Cardiac fibroblast (primary cell): ENCODE measurements around the gene C1QC.

Source experiments
- DNase-seq, 2 donors: peaks; one replicate each; pipeline versions ENCODE4 v3.0.0 to v3.0.0-alpha.2; 2010; ENCODE audit warnings: low read depth in 2 of 2
- H3K4me3 ChIP-seq, 2 donors: replicated peaks in 1 of 2; 1 replicate in 1 of 2; 2 replicates in 1 of 2; pipeline ENCODE4 v1.5.1; 2011; ENCODE audit warnings: low read depth in 2 of 2, low read length in 2 of 2, mild to moderate bottlenecking in 2 of 2, moderate library complexity in 1 of 2
- TF ChIP-seq, protein P1 (sequence below): IDR thresholded peaks from one replicate; pipeline ENCODE4 v1.5.1; 2011; ENCODE audit warnings: low read depth, mild to moderate bottlenecking, low read length, inconsistent platforms

Gene C1QC

GRCh38 chr1:22643381-22643780 lies at the start of gene C1QC:
Gene C1QC (plus strand): TSS chr1:22643633. CDS start chr1:22644024, 391 bp downstream.
- no peak within 1 kb of the TSS for H3K4me3 ChIP-seq
- DNase-seq: no peak
- TF ChIP-seq, protein P1, sequence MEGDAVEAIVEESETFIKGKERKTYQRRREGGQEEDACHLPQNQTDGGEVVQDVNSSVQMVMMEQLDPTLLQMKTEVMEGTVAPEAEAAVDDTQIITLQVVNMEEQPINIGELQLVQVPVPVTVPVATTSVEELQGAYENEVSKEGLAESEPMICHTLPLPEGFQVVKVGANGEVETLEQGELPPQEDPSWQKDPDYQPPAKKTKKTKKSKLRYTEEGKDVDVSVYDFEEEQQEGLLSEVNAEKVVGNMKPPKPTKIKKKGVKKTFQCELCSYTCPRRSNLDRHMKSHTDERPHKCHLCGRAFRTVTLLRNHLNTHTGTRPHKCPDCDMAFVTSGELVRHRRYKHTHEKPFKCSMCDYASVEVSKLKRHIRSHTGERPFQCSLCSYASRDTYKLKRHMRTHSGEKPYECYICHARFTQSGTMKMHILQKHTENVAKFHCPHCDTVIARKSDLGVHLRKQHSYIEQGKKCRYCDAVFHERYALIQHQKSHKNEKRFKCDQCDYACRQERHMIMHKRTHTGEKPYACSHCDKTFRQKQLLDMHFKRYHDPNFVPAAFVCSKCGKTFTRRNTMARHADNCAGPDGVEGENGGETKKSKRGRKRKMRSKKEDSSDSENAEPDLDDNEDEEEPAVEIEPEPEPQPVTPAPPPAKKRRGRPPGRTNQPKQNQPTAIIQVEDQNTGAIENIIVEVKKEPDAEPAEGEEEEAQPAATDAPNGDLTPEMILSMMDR: no peak

DNA sequence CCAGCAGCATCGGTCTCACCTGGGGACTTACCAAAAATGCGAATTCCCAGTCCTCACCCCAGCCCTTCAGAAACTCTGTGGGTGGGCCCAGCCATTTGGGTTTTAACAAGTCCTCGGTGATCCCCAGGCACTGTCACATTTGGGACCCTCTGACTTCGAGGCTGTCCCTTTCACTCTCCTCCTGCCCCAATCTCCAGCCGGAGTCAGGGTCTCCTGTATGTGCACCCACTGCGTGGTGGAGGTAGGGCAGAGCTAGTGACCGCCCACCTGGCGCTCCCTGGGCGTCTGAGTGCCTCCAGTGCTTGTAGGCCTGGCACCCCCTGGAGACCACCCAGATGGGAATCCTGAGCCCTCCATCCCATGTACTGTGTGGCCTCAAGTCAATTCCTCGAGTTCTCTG lies 49.0 kb upstream of the C1QC start:
- no peak overlapping the region for H3K4me3 ChIP-seq
- TF ChIP-seq, protein P1: no peak
- no peak for DNase-seq

- no peak for DNase-seq
- TF ChIP-seq, protein P1: no peak
- H3K4me3 ChIP-seq: no peak overlapping the region
These were observed 48.3 kb upstream of the C1QC start for GRCh38 chr1:22595108-22595507.

DNA sequence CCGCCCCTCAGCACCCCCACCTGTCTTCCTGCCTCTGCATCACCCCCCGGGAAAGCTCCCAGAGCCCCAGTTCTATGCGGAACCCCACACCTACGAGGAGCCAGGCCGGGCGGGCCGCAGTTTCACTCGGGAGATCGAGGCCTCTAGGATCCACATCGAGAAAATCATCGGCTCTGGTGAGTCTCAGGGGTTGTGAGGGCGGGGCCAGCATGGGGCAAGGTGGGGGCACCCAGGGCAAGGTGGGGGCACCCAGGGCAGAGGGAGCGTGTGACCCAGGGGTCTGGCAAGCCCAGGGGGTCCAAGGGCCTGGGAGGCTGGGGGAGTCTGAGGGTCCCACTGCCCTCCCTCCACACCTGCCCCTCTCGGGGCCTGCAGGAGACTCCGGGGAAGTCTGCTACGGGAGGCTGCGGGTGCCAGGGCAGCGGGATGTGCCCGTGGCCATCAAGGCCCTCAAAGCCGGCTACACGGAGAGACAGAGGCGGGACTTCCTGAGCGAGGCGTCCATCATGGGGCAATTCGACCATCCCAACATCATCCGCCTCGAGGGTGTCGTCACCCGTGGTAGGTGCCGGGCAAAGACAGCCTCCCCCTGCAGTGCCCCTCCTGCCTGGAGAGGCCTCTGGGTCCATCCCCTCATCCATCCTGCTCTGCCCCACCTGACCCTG lies 46.0 kb upstream of the C1QC start:
- no peak for DNase-seq
- H3K4me3 ChIP-seq: no peak overlapping the region
- TF ChIP-seq, protein P1: no peak

DNA sequence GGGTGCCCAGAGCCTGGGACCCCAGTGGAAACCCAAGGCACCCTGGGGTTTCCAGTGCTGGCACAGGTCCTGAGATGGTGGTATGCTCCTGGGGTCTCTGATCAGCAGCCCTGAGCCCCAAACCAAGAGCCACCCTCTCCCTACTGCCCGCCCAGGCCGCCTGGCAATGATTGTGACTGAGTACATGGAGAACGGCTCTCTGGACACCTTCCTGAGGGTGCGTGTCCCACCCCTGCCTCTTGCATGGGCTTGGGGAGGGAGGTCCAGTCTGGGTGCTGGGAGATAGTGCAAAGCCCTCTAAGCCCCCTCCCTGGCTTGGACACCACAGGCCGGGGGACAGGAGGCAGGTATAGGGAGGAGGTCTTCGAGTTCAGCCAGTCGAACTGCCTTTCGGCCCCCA lies 45.4 kb upstream of the C1QC start:
- no peak overlapping the region for H3K4me3 ChIP-seq
- TF ChIP-seq, protein P1: no peak

GRCh38 chr1:22598736-22599135 lies 44.7 kb upstream of the C1QC start:
- TF ChIP-seq, protein P1: no peak
- no peak for DNase-seq
- no peak overlapping the region for H3K4me3 ChIP-seq

More for the DNA sequence above, 45.4 kb upstream of the C1QC start:
- no peak for DNase-seq
